Spinal cord (tissue), 10 donors: ENCODE data around the gene NCDN. TPM values are rescaled to one million over a fixed set of nuclear protein-coding genes. Genes with fewer than 3 reads are reported as not detected.

Experiments used
- DNase-seq, 6 donors: peaks; one replicate each; pipeline versions ENCODE4 v3.0.0 to v3.0.0-alpha.2; 2013 to 2015; ENCODE audit warnings: low spot score in 6 of 6, low read depth in 4 of 6
- H3K27ac ChIP-seq: one replicate; pipeline ENCODE4 v1.5.1; 2013; ENCODE audit warnings: low read depth, low read length, control low read depth
- H3K27me3 ChIP-seq: one replicate; pipeline ENCODE4 v1.6.1; 2013; ENCODE audit warnings: low read length; ENCODE audit not compliant: control insufficient read depth, insufficient read depth
- H3K36me3 ChIP-seq: one replicate; pipeline ENCODE4 v1.6.1; 2013; ENCODE audit warnings: low read length; ENCODE audit not compliant: control insufficient read depth, insufficient read depth
- H3K4me1 ChIP-seq: one replicate; pipeline ENCODE4 v1.6.1; 2013; ENCODE audit warnings: low read length; ENCODE audit not compliant: control insufficient read depth, insufficient read depth
- H3K4me3 ChIP-seq: one replicate; pipeline ENCODE4 v1.5.1; 2013; ENCODE audit warnings: low read depth, low read length, control low read depth
- H3K9me3 ChIP-seq: one replicate; pipeline ENCODE4 v1.6.1; 2013; ENCODE audit warnings: low read length; ENCODE audit not compliant: control insufficient read depth, insufficient read depth
- WGBS: methylation state at CpG from one replicate; pipeline ENCODE4 v1.1.5; 2013; ENCODE audit warnings: missing lambda C conversion rate; ENCODE audit not compliant: insufficient coverage; 5-methylcytosine and 5-hydroxymethylcytosine counted together
- polyA plus RNA-seq, 2 donors: library from polyadenylated mRNA; unstranded; fragments of 120-200 nt; gene quantifications; one replicate each; pipeline ENCODE4 v1.2.1, GENCODE V29; 2013; ENCODE audit not compliant: insufficient read length in 2 of 2
- total RNA-seq, 2 donors: library from RNA; depleted of rRNA in 1 of 2; stranded (reverse); fragments of 120-200 nt in 1 of 2; fragments of >200 nt in 1 of 2; gene quantifications; one replicate each; pipeline versions ENCODE4 v1.2.3 to v1.2.4, GENCODE V29; 2013 to 2014
- donor health status: healthy.

Gene NCDN
- total and polyA plus RNA-seq, 4 donors = 39.9 to 209 (median 159) TPM

DNA sequence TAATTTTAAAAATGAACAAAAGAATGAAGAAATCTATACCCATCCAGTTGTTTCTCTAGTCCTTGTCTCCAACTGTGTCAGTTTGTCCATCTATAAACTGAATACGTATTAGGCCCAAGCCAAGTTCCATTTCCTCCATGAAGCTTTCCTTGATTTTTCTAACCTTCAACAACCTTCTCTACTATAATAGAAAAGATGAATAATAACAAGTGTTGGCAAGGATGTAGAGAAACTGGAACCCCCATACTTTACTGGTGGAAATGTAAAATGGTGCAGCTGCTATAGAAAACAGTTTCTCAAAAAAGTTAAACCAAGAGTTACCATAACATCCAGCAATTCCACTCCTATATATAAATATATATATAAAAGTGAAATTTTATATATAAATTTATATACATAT is 11.0 kb upstream of the NCDN start:
- no CpG with 5 or more reads among the region's 1 CpG for WGBS
- H3K4me1 ChIP-seq = peaks cover 3% of the 10 kb centered on the region
- H3K4me3 ChIP-seq = no peak overlapping the region
- no peaks in the 10 kb centered on the region for H3K9me3 ChIP-seq
- H3K27me3 ChIP-seq = no peaks in the 10 kb centered on the region
- peaks cover 17% of the 10 kb centered on the region for H3K36me3 ChIP-seq
- H3K27ac ChIP-seq = no peak overlapping the region
- DNase-seq = no peak

GRCh38 chr1:35553851-35554250 is 3.7 kb upstream of the NCDN start:
- Histone ChIP-seq H3K36me3 (peaks cover 17% of the 10 kb centered on the region), H3K9me3 (no peaks in the 10 kb centered on the region), H3K4me3 (no peak overlapping the region), H3K27ac (no peak overlapping the region), H3K4me1 (peaks cover 15% of the 10 kb centered on the region), H3K27me3 (no peaks in the 10 kb centered on the region)
- peak in 1 of 6 donors; percentile 58 for DNase-seq
- no CpG with 5 or more reads among the region's 2 CpGs for WGBS

- Histone ChIP-seq H3K36me3 (peaks cover 17% of the 10 kb centered on the region), H3K9me3 (no peaks in the 10 kb centered on the region), H3K27ac (no peak overlapping the region), H3K4me3 (no peak overlapping the region), H3K4me1 (peaks cover 22% of the 10 kb centered on the region), H3K27me3 (no peaks in the 10 kb centered on the region)
- WGBS = 41% methylated on average over 3 of the region's 7 CpGs
- peak in 1 of 6 donors; percentile 52 for DNase-seq
Observed at GRCh38 chr1:35554266-35555211, 3.1 kb upstream of the NCDN start.

DNA sequence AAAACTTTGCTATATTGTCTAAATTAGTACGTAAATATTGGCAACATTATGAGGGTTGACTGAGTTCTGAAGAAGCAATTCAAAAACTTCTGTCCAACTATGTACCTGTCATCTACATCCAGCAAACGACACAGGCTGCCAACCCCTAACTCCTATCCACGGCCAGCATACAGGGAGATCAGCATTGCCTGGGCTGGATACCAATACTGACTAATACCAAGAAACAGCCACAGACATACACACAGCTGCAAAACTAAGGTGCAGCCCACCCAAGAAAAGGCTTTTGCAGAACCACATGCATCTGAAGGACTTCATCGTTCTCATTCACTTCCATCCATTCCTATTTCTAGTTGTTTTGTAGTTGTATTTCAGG is 2.4 kb upstream of the NCDN start:
- Histone ChIP-seq H3K9me3 (no peaks in the 10 kb centered on the region), H3K4me1 (peaks cover 27% of the 10 kb centered on the region), H3K27me3 (no peaks in the 10 kb centered on the region), H3K4me3 (no peak overlapping the region), H3K27ac (no peak overlapping the region), H3K36me3 (peaks cover 18% of the 10 kb centered on the region)
- WGBS = 53% methylated on average over 2 of the region's 4 CpGs
- no peak for DNase-seq

DNA sequence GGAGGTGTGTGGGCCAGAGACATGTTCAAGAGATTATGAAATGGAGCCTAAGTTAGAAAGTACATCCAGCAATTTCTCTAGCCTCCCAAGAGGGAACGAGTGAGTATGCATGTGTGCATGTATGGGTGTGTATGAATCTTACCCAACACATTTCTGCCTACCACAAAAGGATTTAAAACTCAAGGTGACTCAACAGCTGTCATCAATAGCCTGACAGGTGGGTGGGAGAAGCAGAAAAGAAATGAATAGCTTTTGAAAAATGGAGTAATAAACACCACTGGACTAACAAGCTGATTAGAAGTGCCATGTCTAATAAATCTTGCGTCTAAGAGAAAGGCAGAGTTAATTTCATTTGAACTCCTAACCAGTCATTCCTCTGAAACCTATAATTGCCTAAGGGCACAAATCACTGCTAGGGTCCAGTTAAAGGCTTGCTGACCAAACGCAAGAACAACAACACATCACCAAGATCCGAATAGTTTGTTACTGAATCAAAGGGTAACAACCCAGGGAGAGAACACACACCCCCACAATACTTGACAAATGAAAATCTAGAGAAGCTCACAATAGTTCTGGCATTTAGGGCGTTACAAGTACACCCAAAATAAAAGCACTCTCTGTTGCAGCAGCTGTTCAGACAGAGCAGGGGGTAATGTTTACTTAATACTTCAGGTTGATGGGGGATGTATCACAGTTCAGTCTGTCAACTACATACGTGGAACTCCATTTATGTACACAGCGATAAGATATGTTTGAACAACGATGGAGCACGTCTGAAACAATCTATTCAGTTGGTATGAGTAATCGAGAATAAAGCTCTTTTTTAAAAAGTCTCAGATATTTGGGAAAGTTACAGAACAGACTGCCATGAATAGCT is 1.8 kb upstream of the NCDN start:
- H3K4me1 ChIP-seq = peaks cover 33% of the 10 kb centered on the region

DNA sequence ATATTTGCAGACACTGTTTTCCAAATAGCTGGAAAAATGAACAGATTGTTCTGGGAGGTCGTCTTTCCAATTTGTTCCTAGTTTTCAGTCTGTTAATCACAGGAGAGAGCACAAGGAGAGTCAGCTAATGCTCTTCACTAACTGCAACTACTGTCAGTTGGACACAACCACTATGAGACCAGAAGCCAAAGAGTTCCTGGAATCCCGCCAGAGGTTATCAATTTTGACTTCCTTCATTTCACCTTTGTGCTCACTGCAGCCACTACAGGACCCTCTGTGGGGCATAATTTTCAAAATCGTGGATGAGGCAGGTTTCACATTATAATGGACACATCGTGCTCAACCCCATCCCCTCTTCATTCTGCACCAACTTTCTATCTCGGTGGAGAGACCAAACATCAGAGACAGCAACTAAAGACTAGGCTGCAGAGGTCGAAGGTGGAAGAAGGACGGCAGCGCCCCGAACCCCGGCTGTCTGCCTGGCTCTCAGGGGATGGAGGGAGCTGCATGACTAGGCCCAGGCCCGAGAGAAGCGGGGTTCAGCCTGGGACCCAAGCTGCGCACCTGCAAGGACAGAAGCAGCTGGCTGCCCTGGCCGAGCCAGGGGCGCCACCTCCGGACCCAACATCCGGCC is 998 bp upstream of the NCDN start:
- Histone ChIP-seq H3K27me3 (no peaks in the 10 kb centered on the region), H3K4me3 (peak overlapping the region; percentile 96), H3K9me3 (no peaks in the 10 kb centered on the region), H3K36me3 (peaks cover 32% of the 10 kb centered on the region), H3K27ac (peak overlapping the region; percentile 98), H3K4me1 (peaks cover 41% of the 10 kb centered on the region)
- no peak for DNase-seq
- 1% methylated on average over 15 of the region's 17 CpGs for WGBS

More for the DNA sequence above, 1.8 kb upstream of the NCDN start:
- Histone ChIP-seq H3K27me3 (no peaks in the 10 kb centered on the region), H3K4me3 (no peak overlapping the region), H3K36me3 (peaks cover 24% of the 10 kb centered on the region), H3K27ac (no peak overlapping the region), H3K9me3 (no peaks in the 10 kb centered on the region)
- no peak for DNase-seq
- 71% methylated on average over 5 of the region's 10 CpGs for WGBS

GRCh38 chr1:35557118-35557610 is 435 bp upstream of the NCDN start, which contains the start of gene KIAA0319L:
Gene KIAA0319L (minus strand): TSS chr1:35557403. CDS start chr1:35554491, 2,912 bp downstream.
- peaks cover 47% of the 10 kb centered on the region for H3K4me1 ChIP-seq
- peak within 1 kb of the TSS; percentile 98 for H3K27ac ChIP-seq
- peak within 1 kb of the TSS; percentile 96 for H3K4me3 ChIP-seq
- peak in 2 of 6 donors; percentile 73 to 92 for DNase-seq
- H3K36me3 ChIP-seq = peaks cover 34% of the 10 kb centered on the region
- WGBS = 0% methylated on average over 23 of the region's 39 CpGs
- no peaks in the 10 kb centered on the region for H3K9me3 ChIP-seq
- no peaks in the 10 kb centered on the region for H3K27me3 ChIP-seq

GRCh38 chr1:35558374-35559316 is 1.0 kb downstream of the NCDN start:
- Histone ChIP-seq H3K9me3 (no peaks in the 10 kb centered on the region), H3K27me3 (no peaks in the 10 kb centered on the region), H3K36me3 (peaks cover 37% of the 10 kb centered on the region), H3K4me1 (peaks cover 54% of the 10 kb centered on the region), H3K4me3 (peak overlapping the region; percentile 96), H3K27ac (peak overlapping the region; percentile 98)
- 19% methylated on average over 18 of the region's 26 CpGs for WGBS
- peak in 1 of 6 donors; percentile 78 for DNase-seq
